Neural cell (in vitro differentiated cells): ENCODE measurements around the gene PTPRN2. TPM values are rescaled to one million over a fixed set of nuclear protein-coding genes. Genes with fewer than 3 reads are reported as not detected.

Source experiments
- H2AFZ ChIP-seq: fragments of 200-600, 300-800 bp; sonication (generic), shearing (Covaris generic); 2 replicates; pipeline ENCODE4 v1.6.0; 2014; ENCODE audit warnings: low read depth, mild to moderate bottlenecking, antibody characterized with exemption, low read length, moderate library complexity
- H3F3A ChIP-seq: fragments of 200-600 bp; shearing (Covaris generic); 2 replicates; pipeline ENCODE4 v1.6.1; 2016; ENCODE audit warnings: mild to moderate bottlenecking, moderate library complexity, mixed read lengths, antibody characterized with exemption, low read length; ENCODE audit not compliant: insufficient read depth, poor library complexity, severe bottlenecking
- H3K27ac ChIP-seq: fragments of 200-600, 300-800 bp; sonication (generic), shearing (Covaris generic); 2 replicates; pipeline ENCODE4 v1.5.1; 2014; ENCODE audit warnings: mild to moderate bottlenecking, low read length, moderate library complexity
- H3K27me3 ChIP-seq: fragments of 300-800, 200-600 bp; sonication (generic), shearing (Covaris generic); 2 replicates; pipeline ENCODE4 v1.6.0; 2014; ENCODE audit warnings: mild to moderate bottlenecking, low read depth, low read length, moderate library complexity; ENCODE audit not compliant: insufficient read depth
- H3K36me3 ChIP-seq: fragments of 300-800, 200-600 bp; sonication (generic), shearing (Covaris generic); 2 replicates; pipeline ENCODE4 v1.5.1; 2014; ENCODE audit warnings: mild to moderate bottlenecking, antibody characterized with exemption, low read length, moderate library complexity; ENCODE audit not compliant: insufficient read depth
- H3K4me2 ChIP-seq: fragments of 300-800, 200-600 bp; sonication (generic), shearing (Covaris generic); 2 replicates; pipeline ENCODE4 v1.6.0; 2014; ENCODE audit warnings: mild to moderate bottlenecking, low read length
- H3K4me3 ChIP-seq: fragments of 300-800, 200-600 bp; sonication (generic), shearing (Covaris generic); 2 replicates; pipeline ENCODE4 v1.5.1; 2014; ENCODE audit warnings: mild to moderate bottlenecking, low read length, moderate library complexity
- H3K79me2 ChIP-seq: fragments of 200-600 bp; shearing (Covaris generic); replicated peaks from 2 replicates; pipeline ENCODE4 v1.6.0; 2014; ENCODE audit warnings: mild to moderate bottlenecking, low read length, moderate library complexity; ENCODE audit not compliant: insufficient read depth
- H3K9ac ChIP-seq: fragments of 300-800, 200-600 bp; sonication (generic), shearing (Covaris generic); 2 replicates; pipeline ENCODE4 v1.6.1; 2016; ENCODE audit warnings: mild to moderate bottlenecking, low read length, mixed read lengths
- H3K9me2 ChIP-seq: fragments of 200-600 bp; shearing (Covaris generic); 2 replicates; pipeline ENCODE4 v1.6.1; 2016; ENCODE audit warnings: mild to moderate bottlenecking, low read length, mixed read lengths; ENCODE audit not compliant: insufficient read depth
- H3K9me3 ChIP-seq: fragments of 200-600, 300-800 bp; sonication (generic), shearing (Covaris generic); 2 replicates; pipeline ENCODE4 v1.6.1; 2016; ENCODE audit warnings: mild to moderate bottlenecking, mixed run types, low read length, moderate library complexity, mixed read lengths
- H4K20me1 ChIP-seq: fragments of 200-600 bp; shearing (Covaris generic); 2 replicates; pipeline ENCODE4 v1.6.1; 2016; ENCODE audit warnings: mild to moderate bottlenecking, mixed run types; ENCODE audit not compliant: insufficient read depth
- CTCF ChIP-seq: fragments of 450-650 bp; IDR thresholded peaks from 2 replicates; pipeline ENCODE4 v1.5.1; 2014; ENCODE audit warnings: antibody characterized with exemption, mild to moderate bottlenecking, moderate library complexity; ENCODE audit not compliant: poor library complexity, severe bottlenecking
- EP300 ChIP-seq: fragments of 450-650 bp; conservative IDR thresholded peaks from 2 replicates; pipeline ENCODE4 v1.6.1; 2014; ENCODE audit warnings: antibody characterized with exemption, mild to moderate bottlenecking, moderate library complexity; ENCODE audit not compliant: poor library complexity, severe bottlenecking
- EZH2 ChIP-seq: fragments of 200-600, 300-800 bp; shearing (Covaris generic), sonication (generic); IDR thresholded peaks from 2 replicates; pipeline ENCODE4 v1.6.1; 2014; ENCODE audit warnings: antibody characterized with exemption, low read length, borderline replicate concordance, mild to moderate bottlenecking; ENCODE audit not compliant: insufficient read depth, poor library complexity, severe bottlenecking
- MXI1 ChIP-seq: fragments of 450-650 bp; conservative IDR thresholded peaks from 2 replicates; pipeline ENCODE4 v1.6.1; 2014; ENCODE audit warnings: antibody characterized with exemption, mild to moderate bottlenecking; ENCODE audit not compliant: poor library complexity, severe bottlenecking
- POLR2AphosphoS5 ChIP-seq: IDR thresholded peaks from 2 replicates; pipeline ENCODE4 v1.6.1; 2012
- RAD21 ChIP-seq: fragments of 450-650 bp; conservative IDR thresholded peaks from 2 replicates; pipeline ENCODE4 v1.6.1; 2014; ENCODE audit warnings: antibody characterized with exemption, mild to moderate bottlenecking, moderate library complexity
- REST ChIP-seq: IDR thresholded peaks from 2 replicates; pipeline ENCODE4 v1.6.1; 2012; ENCODE audit warnings: borderline replicate concordance
- SMC3 ChIP-seq: fragments of 450-650 bp; conservative IDR thresholded peaks from 2 replicates; pipeline ENCODE4 v1.6.1; 2014; ENCODE audit warnings: antibody characterized with exemption, mild to moderate bottlenecking, moderate library complexity; ENCODE audit not compliant: poor library complexity
- TAF1 ChIP-seq: IDR thresholded peaks from 2 replicates; pipeline ENCODE4 v1.6.1; 2012; ENCODE audit warnings: low read depth
- polyA plus RNA-seq: library from polyadenylated mRNA; depleted of rRNA; stranded (reverse); fragments of >200 nt; gene quantifications from 2 replicates; pipeline ENCODE4 v1.2.3, GENCODE V29; 2014

Gene PTPRN2
- polyA plus RNA-seq, 1 donor from 2014 or later, result 31.0 TPM

- Histone ChIP-seq H3K79me2 (peaks cover 15% of the 10 kb centered on the region), H3K9me3 (no peaks in the 10 kb centered on the region), H3K4me3 (no peak overlapping the region), H2AFZ (no peak overlapping the region), H3K4me2 (no peak overlapping the region), H4K20me1 (no peaks in the 10 kb centered on the region), H3K27ac (peak overlapping the region; percentile 21), H3K27me3 (no peaks in the 10 kb centered on the region), H3F3A (no peaks in the 10 kb centered on the region), H3K36me3 (peaks cover 11% of the 10 kb centered on the region), H3K9me2 (no peaks in the 10 kb centered on the region), H3K9ac (no peak overlapping the region)
- TF ChIP-seq RAD21 (no peak), CTCF (no peak), EP300 (no peak), POLR2AphosphoS5 (no peak), EZH2 (no peak), MXI1 (no peak), TAF1 (no peak), SMC3 (no peak), REST (no peak)
These were observed 1021.0 kb downstream of the PTPRN2 start for GRCh38 chr7:157566631-157567006.

GRCh38 chr7:157565981-157566630 lies 1021.5 kb downstream of the PTPRN2 start:
- H2AFZ ChIP-seq, result no peak overlapping the region
- H3K4me2 ChIP-seq, result no peak overlapping the region
- no peak overlapping the region for H3K9ac ChIP-seq
- no peak overlapping the region for H3K4me3 ChIP-seq
- no peaks in the 10 kb centered on the region for H3K9me2 ChIP-seq
- TF ChIP-seq REST, result no peak
- TF ChIP-seq TAF1, result no peak
- H3K79me2 ChIP-seq, result peaks cover 13% of the 10 kb centered on the region
- no peaks in the 10 kb centered on the region for H3K27me3 ChIP-seq
- H3K27ac ChIP-seq, result no peak overlapping the region
- H4K20me1 ChIP-seq, result no peaks in the 10 kb centered on the region
- H3F3A ChIP-seq, result no peaks in the 10 kb centered on the region
- no peaks in the 10 kb centered on the region for H3K9me3 ChIP-seq
- H3K36me3 ChIP-seq, result peaks cover 11% of the 10 kb centered on the region
